Measurements from ENCODE around the gene SLC4A4. TPM values are rescaled to one million over a fixed set of nuclear protein-coding genes. Genes with fewer than 3 reads are reported as not detected.

SLC4A4 gene
- total RNA-seq, 1 experiment from 2014 or later = 0.92 TPM

GRCh38 chr4:71533121-71533520 is 194.3 kb downstream of the SLC4A4 start:
- Histone ChIP-seq H3K23me2 (ENCODE audit: insufficient read length, low read depth, low read length, poor library complexity, severe bottlenecking) (no peaks in the 10 kb centered on the region), H2BK120ac (ENCODE audit: low read depth, low read length, poor library complexity, severe bottlenecking) (no peak overlapping the region), H3K56ac (ENCODE audit: insufficient read length, low read depth, low read length) (no peak overlapping the region), H3K79me1 (ENCODE audit: insufficient read depth, low read depth, low read length, poor library complexity, severe bottlenecking) (no peaks in the 10 kb centered on the region), H2BK12ac (ENCODE audit: insufficient read length, low read depth, low read length) (no peak overlapping the region), H4K8ac (replicated peaks; ENCODE audit: insufficient read length, low read depth, low read length) (no peak overlapping the region), H3K4ac (ENCODE audit: low read depth, low read length) (no peak overlapping the region), H3K27me3 (ENCODE audit: insufficient read depth, low read length) (no peaks in the 10 kb centered on the region), H3T11ph (ENCODE audit: low read length) (no peak overlapping the region), H3K27ac (ENCODE audit: insufficient read length, low read depth, low read length) (no peak overlapping the region), H3K79me2 (ENCODE audit: insufficient read depth, low read length) (no peaks in the 10 kb centered on the region), H2BK20ac (ENCODE audit: low read depth, low read length, poor library complexity, severe bottlenecking) (no peak overlapping the region), H2AK5ac (ENCODE audit: insufficient read length, low read length) (no peak overlapping the region), H3K18ac (ENCODE audit: insufficient read length, low read depth, low read length) (no peak overlapping the region), H2BK15ac (ENCODE audit: low read depth, low read length) (no peak overlapping the region), H2AFZ (ENCODE audit: low read length) (no peak overlapping the region), H3K23ac (ENCODE audit: insufficient read length, low read depth, low read length) (no peak overlapping the region), H4K5ac (ENCODE audit: insufficient read length, low read depth, low read length) (no peak overlapping the region), H3K14ac (ENCODE audit: insufficient read depth, low read length) (no peak overlapping the region), H3K4me2 (ENCODE audit: insufficient read depth, insufficient read length, low read length) (no peak overlapping the region), H4K91ac (ENCODE audit: insufficient read length, low read depth, low read length) (no peak overlapping the region), H3K9ac (ENCODE audit: extremely low read depth, insufficient read length, low read length) (no peak overlapping the region), H4K20me1 (ENCODE audit: control insufficient read depth, insufficient read depth, insufficient read length) (no peaks in the 10 kb centered on the region), H2BK5ac (ENCODE audit: insufficient read length, low read length) (no peak overlapping the region), H3K9me3 (ENCODE audit: control insufficient read depth, low read depth, low read length) (no peaks in the 10 kb centered on the region), H3K4me1 (ENCODE audit: insufficient read depth, low read length) (no peaks in the 10 kb centered on the region)
- Mint-ChIP-seq H3K9me3 (no peaks in the 10 kb centered on the region), H3K4me3 (no peak overlapping the region), H3K27ac (no peak overlapping the region), H3K4me1 (no peaks in the 10 kb centered on the region), H3K36me3 (ENCODE audit: insufficient read depth in 1 of 3, low read depth in 3 of 3) (no peaks in the 10 kb centered on the region), H3K27me3 (ENCODE audit: low read depth) (no peaks in the 10 kb centered on the region)
- no peak for DNase-seq
- WGBS (ENCODE audit: extremely low coverage, insufficient read length, low lambda C conversion rate) = no CpG with 5 or more reads among the region's 1 CpG
- TF ChIP-seq CTCF (conservative IDR thresholded peaks at IDR 0.05) = no peak

Data from H9 (cell line).